Erythroblast (primary cell): ENCODE data around the gene PCNT.

ENCODE experiments used
- GATA1 ChIP-seq: IDR thresholded peaks from 2 replicates; pipeline ENCODE4 v1.6.1; 2011; ENCODE audit warnings: low read depth, mild to moderate bottlenecking, control low read depth, low read length, moderate library complexity
- POLR2A ChIP-seq: IDR thresholded peaks from 2 replicates; pipeline ENCODE4 v1.6.1; 2011; ENCODE audit warnings: mild to moderate bottlenecking, low read length

GRCh38 chr21:46287541-46287940, 36.4 kb upstream of the PCNT start:
- no peak for TF ChIP-seq POLR2A
- no peak for TF ChIP-seq GATA1
